ENCODE results near the gene SH3RF1. TPM values are rescaled to one million over a fixed set of nuclear protein-coding genes. Genes with fewer than 3 reads are reported as not detected.

The SH3RF1 gene
- total and polyA plus RNA-seq, 4 donors, result 1.8 to 7.9 (median 3.5) TPM

GRCh38 chr4:169259271-169259670 is 11.5 kb downstream of the SH3RF1 start:
- TF ChIP-seq FOXA2 (IDR thresholded peaks at IDR 0.05) (no peak), YY1 (IDR thresholded peaks at IDR 0.05) (no peak), CTCF (IDR thresholded peaks at IDR 0.05; ENCODE audit: low read depth, low read length, missing input control) (no peak), ATF3 (IDR thresholded peaks at IDR 0.05) (no peak), HNF4A (conservative IDR thresholded peaks at IDR 0.05) (no peak), RAD21 (IDR thresholded peaks at IDR 0.05) (no peak), RXRA (IDR thresholded peaks at IDR 0.05) (no peak), JUND (IDR thresholded peaks at IDR 0.05) (no peak), FOXA1 (IDR thresholded peaks at IDR 0.05) (no peak), ZBTB33 (IDR thresholded peaks at IDR 0.05) (no peak), HNF4G (IDR thresholded peaks at IDR 0.05) (no peak), REST (IDR thresholded peaks at IDR 0.05) (no peak), EGR1 (IDR thresholded peaks at IDR 0.05; ENCODE audit: low read depth in 2 of 2) (no peak), SP1 (IDR thresholded peaks at IDR 0.05) (no peak)
- WGBS, result 97% methylated on average over 6 of the region's 6 CpGs
- Histone ChIP-seq H3K27ac (ENCODE audit: low read depth in 1 of 2, low read length in 2 of 2) (no peak overlapping the region), H3K9ac (ENCODE audit: low read depth in 1 of 2, low read length in 2 of 2) (no peak overlapping the region), H3K36me3 (ENCODE audit: control insufficient read depth in 4 of 4, insufficient read depth in 3 of 4, low read depth in 1 of 4, low read length in 3 of 4) (peaks cover 0 to 3% (median 0%) of the 10 kb centered on the region in 4 donors), H3K9me3 (ENCODE audit: control insufficient read depth in 4 of 4, low read length in 3 of 4) (no peaks in the 10 kb centered on the region), H3K27me3 (ENCODE audit: control insufficient read depth in 4 of 4, insufficient read depth in 4 of 4, low read length in 3 of 4) (no peaks in the 10 kb centered on the region), H3K4me1 (ENCODE audit: control insufficient read depth in 4 of 4, insufficient read depth in 4 of 4, low read length in 3 of 4) (peaks cover 4 to 39% (median 20%) of the 10 kb centered on the region in 4 donors), H3K4me3 (ENCODE audit: low read depth in 1 of 3, low read length in 3 of 3) (no peak overlapping the region)
- no peak for DNase-seq (ENCODE audit: low spot score)

GRCh38 chr4:169258141-169258540 is 12.6 kb downstream of the SH3RF1 start:
- Histone ChIP-seq H3K4me3 (ENCODE audit: low read depth in 1 of 3, low read length in 3 of 3) (no peak overlapping the region), H3K27ac (ENCODE audit: low read depth in 1 of 2, low read length in 2 of 2) (no peak overlapping the region), H3K9ac (ENCODE audit: low read depth in 1 of 2, low read length in 2 of 2) (no peak overlapping the region), H3K4me1 (ENCODE audit: control insufficient read depth in 4 of 4, insufficient read depth in 4 of 4, low read length in 3 of 4) (peaks cover 7 to 40% (median 31%) of the 10 kb centered on the region in 4 donors), H3K36me3 (ENCODE audit: control insufficient read depth in 4 of 4, insufficient read depth in 3 of 4, low read depth in 1 of 4, low read length in 3 of 4) (no peaks in the 10 kb centered on the region), H3K27me3 (ENCODE audit: control insufficient read depth in 4 of 4, insufficient read depth in 4 of 4, low read length in 3 of 4) (no peaks in the 10 kb centered on the region), H3K9me3 (ENCODE audit: control insufficient read depth in 4 of 4, low read length in 3 of 4) (no peaks in the 10 kb centered on the region)
- DNase-seq (ENCODE audit: low spot score), result no peak
- TF ChIP-seq ZBTB33 (IDR thresholded peaks at IDR 0.05) (no peak), EGR1 (IDR thresholded peaks at IDR 0.05; ENCODE audit: low read depth in 2 of 2) (no peak), RXRA (IDR thresholded peaks at IDR 0.05) (no peak), YY1 (IDR thresholded peaks at IDR 0.05) (no peak), HNF4A (conservative IDR thresholded peaks at IDR 0.05) (no peak)
- WGBS, result 86% methylated on average over 1 of the region's 1 CpG

Data from liver (tissue), 9 donors.